Tibial nerve (tissue), 4 donors: ENCODE data around the gene ZCRB1. TPM values are rescaled to one million over a fixed set of nuclear protein-coding genes. Genes with fewer than 3 reads are reported as not detected.

Experiments
- DNase-seq, 2 donors: peaks; one replicate each; pipeline ENCODE4 v3.0.0-alpha.2; 2019; ENCODE audit warnings: low spot score in 2 of 2
- H3K27ac ChIP-seq, 4 donors: fragments of 200-600 bp; sonication (generic) in 3 of 4; one replicate each; pipeline ENCODE4 v1.5.1; 2017 to 2019; ENCODE audit warnings: mild to moderate bottlenecking in 1 of 4
- H3K27me3 ChIP-seq, 2 donors: fragments of 200-600 bp; sonication (generic) in 1 of 2; one replicate each; pipeline versions ENCODE4 v1.5.1 to v1.6.0; 2017 to 2019
- H3K36me3 ChIP-seq, 3 donors: fragments of 200-600 bp; sonication (generic); one replicate each; pipeline ENCODE4 v1.5.1; 2018 to 2019
- H3K4me1 ChIP-seq, 4 donors: fragments of 200-600 bp; sonication (generic) in 3 of 4; one replicate each; pipeline ENCODE4 v1.5.1; 2017 to 2019
- H3K4me3 ChIP-seq, 4 donors: fragments of 200-600 bp; sonication (generic) in 3 of 4; one replicate each; pipeline ENCODE4 v1.5.1; 2017 to 2019; ENCODE audit warnings: mild to moderate bottlenecking in 1 of 4, moderate library complexity in 1 of 4
- H3K9me3 ChIP-seq, 4 donors: fragments of 200-600 bp; sonication (generic) in 3 of 4; one replicate each; pipeline ENCODE4 v1.5.1; 2017 to 2019
- EP300 ChIP-seq, 2 donors: sonication (generic); formaldehyde crosslinking; IDR thresholded peaks; one replicate each; pipeline ENCODE4 v1.6.1; 2017; ENCODE audit warnings: antibody characterized with exemption in 2 of 2, mild to moderate bottlenecking in 1 of 2
- POLR2A ChIP-seq, 2 donors: fragments of 450-650 bp; IDR thresholded peaks; one replicate each; pipeline ENCODE4 v1.6.1; 2017; ENCODE audit warnings: antibody characterized with exemption in 2 of 2, mild to moderate bottlenecking in 2 of 2, moderate library complexity in 2 of 2
- WGBS, 2 donors: methylation state at CpG; one replicate each; pipeline ENCODE4 v1.1.5; 2018; 5-methylcytosine and 5-hydroxymethylcytosine counted together
- total RNA-seq, 4 donors: library from RNA; depleted of rRNA; stranded (reverse); fragments of >200 nt; gene quantifications; one replicate each; pipeline ENCODE4 v1.1.0, GENCODE V29; 2016
- TF ChIP-seq, protein P1 (sequence below), 5 experiments: fragments of 200-600 bp in 3 of 5; fragments of 450-650 bp in 2 of 5; sonication (generic) in 3 of 5; IDR thresholded peaks; one replicate each; pipeline ENCODE4 v1.5.1; 2016 to 2019; ENCODE audit warnings: antibody characterized with exemption in 5 of 5, mild to moderate bottlenecking in 3 of 5, moderate library complexity in 2 of 5

Gene ZCRB1
- total RNA-seq, 4 donors from 2014 or later = 19.8 to 44.8 (median 32.3) TPM

DNA sequence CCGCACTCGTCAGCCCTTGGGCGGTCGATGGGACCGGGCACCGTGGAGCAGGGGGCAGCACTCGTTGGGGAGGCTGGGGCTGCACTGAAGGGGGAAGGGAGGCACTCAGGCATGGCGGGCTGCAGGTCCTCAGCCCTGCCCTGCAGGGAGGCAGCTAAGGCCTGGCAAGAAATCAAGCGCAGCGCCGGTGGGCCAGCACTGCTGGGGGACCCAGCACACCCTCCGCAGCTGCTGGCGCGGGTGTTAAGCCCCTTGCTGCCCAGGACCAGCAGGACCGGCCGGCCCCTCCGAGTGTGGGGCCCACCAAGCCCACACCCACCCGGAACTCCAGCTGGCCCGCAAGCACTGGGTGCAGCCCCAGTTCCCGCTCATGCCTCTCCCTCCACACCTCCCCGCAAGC is 52.2 kb downstream of the ZCRB1 start:
- H3K27ac ChIP-seq = no peak overlapping the region
- TF ChIP-seq, protein P1, sequence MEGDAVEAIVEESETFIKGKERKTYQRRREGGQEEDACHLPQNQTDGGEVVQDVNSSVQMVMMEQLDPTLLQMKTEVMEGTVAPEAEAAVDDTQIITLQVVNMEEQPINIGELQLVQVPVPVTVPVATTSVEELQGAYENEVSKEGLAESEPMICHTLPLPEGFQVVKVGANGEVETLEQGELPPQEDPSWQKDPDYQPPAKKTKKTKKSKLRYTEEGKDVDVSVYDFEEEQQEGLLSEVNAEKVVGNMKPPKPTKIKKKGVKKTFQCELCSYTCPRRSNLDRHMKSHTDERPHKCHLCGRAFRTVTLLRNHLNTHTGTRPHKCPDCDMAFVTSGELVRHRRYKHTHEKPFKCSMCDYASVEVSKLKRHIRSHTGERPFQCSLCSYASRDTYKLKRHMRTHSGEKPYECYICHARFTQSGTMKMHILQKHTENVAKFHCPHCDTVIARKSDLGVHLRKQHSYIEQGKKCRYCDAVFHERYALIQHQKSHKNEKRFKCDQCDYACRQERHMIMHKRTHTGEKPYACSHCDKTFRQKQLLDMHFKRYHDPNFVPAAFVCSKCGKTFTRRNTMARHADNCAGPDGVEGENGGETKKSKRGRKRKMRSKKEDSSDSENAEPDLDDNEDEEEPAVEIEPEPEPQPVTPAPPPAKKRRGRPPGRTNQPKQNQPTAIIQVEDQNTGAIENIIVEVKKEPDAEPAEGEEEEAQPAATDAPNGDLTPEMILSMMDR (IDR thresholded peaks at IDR 0.05) = no peak
- no peak for TF ChIP-seq POLR2A (IDR thresholded peaks at IDR 0.05)
- no peak for TF ChIP-seq EP300 (IDR thresholded peaks at IDR 0.05)
- no peaks in the 10 kb centered on the region for H3K27me3 ChIP-seq
- DNase-seq = no peak
- H3K4me3 ChIP-seq = no peak overlapping the region
- 96% methylated on average over 11 to 19 of the region's 21 CpGs for WGBS, 2 donors
- no peaks in the 10 kb centered on the region for H3K9me3 ChIP-seq
- no peaks in the 10 kb centered on the region for H3K36me3 ChIP-seq
- no peaks in the 10 kb centered on the region for H3K4me1 ChIP-seq

DNA sequence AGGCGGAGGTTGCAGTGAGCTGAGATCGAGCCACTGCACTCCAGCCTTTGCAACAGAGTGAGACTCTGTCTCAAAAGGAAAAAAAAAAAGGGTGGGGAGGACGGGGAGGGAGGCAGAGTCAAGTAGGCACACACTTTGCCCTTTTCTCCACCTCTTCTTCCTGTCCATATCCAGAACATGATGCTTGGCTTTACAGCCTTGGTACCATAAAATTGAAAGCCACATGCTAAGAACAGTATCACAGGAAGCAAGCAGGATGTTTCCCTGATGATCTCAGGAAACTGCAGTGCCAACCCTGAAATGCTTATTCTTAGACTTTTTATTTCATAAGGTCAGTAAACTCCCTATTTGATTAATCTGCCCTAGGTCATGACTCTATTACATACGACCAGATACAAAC is 55.3 kb downstream of the ZCRB1 start:
- Histone ChIP-seq H3K4me3 (no peak overlapping the region), H3K9me3 (no peaks in the 10 kb centered on the region), H3K27ac (no peak overlapping the region), H3K4me1 (no peaks in the 10 kb centered on the region), H3K36me3 (no peaks in the 10 kb centered on the region), H3K27me3 (no peaks in the 10 kb centered on the region)
- DNase-seq = no peak
- TF ChIP-seq, protein P1 (IDR thresholded peaks at IDR 0.05) = no peak
- TF ChIP-seq EP300 (IDR thresholded peaks at IDR 0.05) = no peak
- TF ChIP-seq POLR2A (IDR thresholded peaks at IDR 0.05) = no peak
- 54 to 58% methylated on average over 4 of the region's 4 CpGs for WGBS, 2 donors

DNA sequence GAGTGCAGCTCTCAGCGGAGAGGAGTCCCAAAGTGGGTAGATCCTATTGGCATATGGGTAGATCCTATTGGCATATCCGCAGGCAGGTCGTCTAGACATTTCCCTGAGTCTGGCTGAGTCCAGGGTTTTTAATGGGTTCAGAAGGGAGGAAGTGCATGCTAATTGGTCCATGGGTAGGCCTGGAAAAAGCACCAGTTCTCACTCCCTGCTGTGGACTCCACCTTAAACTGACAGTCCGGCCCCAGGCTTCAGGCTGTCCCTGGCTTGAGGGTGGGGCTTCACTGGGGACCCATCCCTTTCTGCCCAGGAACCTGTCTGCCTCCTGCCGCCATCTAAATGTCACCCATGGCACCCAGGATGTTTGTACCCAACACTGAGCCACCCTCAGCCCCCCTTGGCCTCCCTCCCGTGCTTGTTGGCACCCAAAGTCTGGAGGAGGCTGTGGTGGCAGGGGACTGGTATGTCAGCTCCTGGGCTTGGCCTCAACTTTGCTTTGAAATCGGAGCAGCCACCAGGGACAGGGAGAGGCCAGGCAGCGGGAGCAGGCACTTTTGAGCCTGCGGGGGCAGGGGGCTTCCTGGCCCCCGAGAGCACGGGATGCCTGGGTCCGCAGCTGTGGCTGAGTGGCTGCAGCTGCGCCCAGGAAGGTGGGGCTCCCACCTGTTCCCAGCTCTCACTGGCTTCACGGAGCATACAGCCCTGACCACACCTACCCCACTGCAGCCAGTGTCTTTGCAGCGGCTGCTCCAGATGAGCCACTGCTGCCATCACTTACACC is 58.3 kb downstream of the ZCRB1 start:
- H3K4me1 ChIP-seq = no peaks in the 10 kb centered on the region
- TF ChIP-seq, protein P1 (IDR thresholded peaks at IDR 0.05) = no peak
- TF ChIP-seq EP300 (IDR thresholded peaks at IDR 0.05) (no peak), POLR2A (IDR thresholded peaks at IDR 0.05) (no peak)
- 84 to 89% methylated on average over 14 to 15 of the region's 15 CpGs for WGBS, 2 donors
- H3K27ac ChIP-seq = no peak overlapping the region
- no peaks in the 10 kb centered on the region for H3K9me3 ChIP-seq
- no peak for DNase-seq
- H3K36me3 ChIP-seq = no peaks in the 10 kb centered on the region
- H3K4me3 ChIP-seq = no peak overlapping the region
- H3K27me3 ChIP-seq = no peaks in the 10 kb centered on the region

DNA sequence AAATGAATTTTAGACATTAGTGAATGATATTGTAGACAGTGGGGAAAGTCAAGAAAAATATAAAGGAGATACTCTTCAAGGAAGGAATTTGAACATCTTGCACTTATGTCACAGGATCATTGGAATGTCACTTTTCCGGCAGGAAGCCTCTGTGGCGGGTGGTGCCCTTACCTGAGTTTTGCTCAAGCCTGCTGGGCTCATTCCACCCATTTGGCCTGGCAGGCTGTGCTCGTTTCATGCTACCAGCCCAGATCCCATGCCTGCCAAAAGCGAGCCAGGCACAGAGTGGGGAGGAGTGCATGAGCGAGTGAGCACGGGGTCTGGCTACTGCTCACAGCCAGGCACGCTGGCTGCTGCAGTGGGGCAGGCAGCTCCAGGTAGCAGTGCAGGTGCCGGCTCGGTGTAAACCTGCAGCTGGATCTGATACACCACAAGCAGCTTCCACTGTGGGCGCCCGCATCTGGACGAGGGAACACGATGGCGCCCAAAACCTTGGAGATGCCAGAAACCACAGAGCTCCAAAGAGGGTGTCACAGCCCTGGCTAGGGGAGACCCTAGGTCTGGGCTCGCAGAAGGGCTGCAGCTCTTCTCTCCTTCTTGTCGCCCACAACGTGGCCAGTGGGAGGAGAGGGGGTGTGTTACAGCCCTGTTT is 59.2 kb downstream of the ZCRB1 start:
- 86 to 94% methylated on average over 12 to 17 of the region's 17 CpGs for WGBS, 2 donors
- Histone ChIP-seq H3K4me3 (no peak overlapping the region), H3K4me1 (no peaks in the 10 kb centered on the region), H3K9me3 (no peaks in the 10 kb centered on the region), H3K36me3 (no peaks in the 10 kb centered on the region), H3K27ac (no peak overlapping the region), H3K27me3 (no peaks in the 10 kb centered on the region)
- no peak for DNase-seq
- TF ChIP-seq EP300 (IDR thresholded peaks at IDR 0.05) (no peak), POLR2A (IDR thresholded peaks at IDR 0.05) (no peak)
- TF ChIP-seq, protein P1 (IDR thresholded peaks at IDR 0.05) = no peak

DNA sequence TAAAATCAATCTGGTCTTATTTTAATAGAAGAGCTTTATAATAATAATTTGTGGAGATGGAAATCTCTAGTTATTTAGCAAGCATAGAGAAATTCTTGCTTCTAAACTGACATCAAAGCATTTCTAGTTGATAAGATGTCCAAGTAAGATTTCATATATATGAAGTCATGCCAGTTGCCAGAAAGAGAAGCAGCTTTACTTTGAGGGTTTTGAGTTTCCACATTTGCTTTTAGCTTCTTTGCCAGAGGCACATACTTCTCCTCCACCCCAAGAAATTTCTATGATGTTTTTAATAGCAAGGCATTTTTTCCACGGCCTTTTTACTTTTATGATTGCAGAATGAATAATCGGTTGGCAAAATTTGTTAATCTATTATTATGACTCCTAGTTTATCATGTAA is 63.6 kb downstream of the ZCRB1 start:
- no peak for TF ChIP-seq EP300 (IDR thresholded peaks at IDR 0.05)
- TF ChIP-seq, protein P1 (IDR thresholded peaks at IDR 0.05) = no peak
- no peak for TF ChIP-seq POLR2A (IDR thresholded peaks at IDR 0.05)
- no peak for DNase-seq
- 41 to 51% methylated on average over 2 of the region's 2 CpGs for WGBS, 2 donors
- H3K4me1 ChIP-seq = no peaks in the 10 kb centered on the region
- no peaks in the 10 kb centered on the region for H3K36me3 ChIP-seq
- no peak overlapping the region for H3K27ac ChIP-seq
- H3K4me3 ChIP-seq = no peak overlapping the region
- no peaks in the 10 kb centered on the region for H3K27me3 ChIP-seq
- H3K9me3 ChIP-seq = no peaks in the 10 kb centered on the region
